A673 (cell line): Measurements from ENCODE around the gene SCAI. TPM values are rescaled to one million over a fixed set of nuclear protein-coding genes. Genes with fewer than 3 reads are reported as not detected.

Experiments
- BruUV-seq: library from RNA; stranded (reverse); fragments of 400-500 nt; replicated peaks from 2 replicates; lab custom pipeline; 2021; lab: Mats Ljungman, UMichigan
- CTCF ChIA-PET: fragments of 300-600 bp; sonication (Branson Sonifier 250); formaldehyde crosslinking; loops from one replicate; lab custom pipeline; 2022; ENCODE audit warnings: antibody characterized with exemption; lab: Charles Lee
- POLR2A ChIA-PET: fragments of 300-600 bp; sonication (Branson Sonifier 250); formaldehyde crosslinking; loops from one replicate; lab custom pipeline; 2022; ENCODE audit warnings: antibody characterized with exemption; ENCODE audit not compliant: low non-redundant PET; lab: Charles Lee
- DNase-seq: peaks from one replicate; pipeline ENCODE4 v3.0.0-alpha.2; 2015; ENCODE audit warnings: low spot score
- H3K27ac ChIP-seq: fragments of 200-600 bp; sonication (generic); 2 replicates; pipeline ENCODE4 v1.5.1; 2016; ENCODE audit warnings: mixed run types, low read depth, mild to moderate bottlenecking, mixed read lengths, antibody characterized with exemption, low read length; ENCODE audit not compliant: poor library complexity, severe bottlenecking
- H3K27me3 ChIP-seq: fragments of 200-600 bp; sonication (generic); replicated peaks from 2 replicates; pipeline ENCODE4 v1.6.1; 2017; ENCODE audit warnings: mixed run types, low read depth, mild to moderate bottlenecking, mixed read lengths, antibody characterized with exemption, low read length; ENCODE audit not compliant: insufficient read depth, poor library complexity
- H3K36me3 ChIP-seq: fragments of 200-600 bp; sonication (generic); 2 replicates; pipeline ENCODE4 v1.6.1; 2016; ENCODE audit warnings: mixed run types, mild to moderate bottlenecking, mixed read lengths, antibody characterized with exemption, low read length; ENCODE audit not compliant: insufficient read depth, poor library complexity, severe bottlenecking
- H3K4me1 ChIP-seq: fragments of 200-600 bp; sonication (generic); 2 replicates; pipeline ENCODE4 v1.6.1; 2017; ENCODE audit warnings: mixed run types, mild to moderate bottlenecking, mixed read lengths, antibody characterized with exemption, low read length; ENCODE audit not compliant: insufficient read depth, poor library complexity, severe bottlenecking
- H3K4me3 ChIP-seq: fragments of 200-600 bp; sonication (generic); 2 replicates; pipeline ENCODE4 v1.5.1; 2016; ENCODE audit warnings: low read depth, mixed run types, mild to moderate bottlenecking, mixed read lengths, low read length; ENCODE audit not compliant: poor library complexity, severe bottlenecking
- H3K9me3 ChIP-seq: fragments of 200-600 bp; sonication (generic); 2 replicates; pipeline ENCODE4 v1.6.1; 2016; ENCODE audit warnings: mixed run types, low read depth, mild to moderate bottlenecking, mixed read lengths, antibody characterized with exemption, low read length; ENCODE audit not compliant: poor library complexity, severe bottlenecking
- CTCF ChIP-seq: fragments of 300-800, 200-600 bp; sonication (generic); conservative IDR thresholded peaks from 2 replicates; pipeline ENCODE4 v1.5.1; 2017; ENCODE audit warnings: low read depth, mild to moderate bottlenecking, antibody characterized with exemption, low read length, moderate library complexity, mixed read lengths
- EZH2 ChIP-seq: fragments of 200-600 bp; sonication (generic); IDR thresholded peaks from 2 replicates; pipeline ENCODE4 v1.6.1; 2017; ENCODE audit warnings: borderline replicate concordance, low read depth, mild to moderate bottlenecking, mixed read lengths, antibody characterized with exemption, low read length; ENCODE audit not compliant: poor library complexity, severe bottlenecking
- intact Hi-C: fragments of 100-400 bp; cut with micrococcal nuclease; formaldehyde crosslinking; loops from one replicate; pipeline ENCODE4 v1.10.0; 2022; ENCODE audit not compliant: unreplicated experiment
- total RNA-seq: library from RNA; stranded (reverse); gene quantifications from 2 replicates; pipeline ENCODE4 v1.2.3, GENCODE V29; 2021

Gene SCAI
- total RNA-seq, 1 experiment from 2014 or later = 14.1 TPM

- no TSS peak for BruUV-seq
- DNase-seq = no peak
- CTCF ChIA-PET = no interaction called here
- no peak overlapping the region for H3K4me3 ChIP-seq
- H3K9me3 ChIP-seq = no peaks in the 10 kb centered on the region
- TF ChIP-seq CTCF (no peak), EZH2 (no peak)
- intact Hi-C loops = no loop called here
- H3K27ac ChIP-seq = no peak overlapping the region
- H3K27me3 ChIP-seq = no peaks in the 10 kb centered on the region
- H3K4me1 ChIP-seq = no peaks in the 10 kb centered on the region
- H3K36me3 ChIP-seq = no peaks in the 10 kb centered on the region
- POLR2A ChIA-PET = no interaction called here
Observed at GRCh38 chr9:124911766-124912165, 231.6 kb downstream of the SCAI start.

- H3K4me3 ChIP-seq = no peak overlapping the region
- DNase-seq = no peak
- H3K4me1 ChIP-seq = no peaks in the 10 kb centered on the region
- CTCF ChIA-PET = no interaction called here
- BruUV-seq = no TSS peak
- no peaks in the 10 kb centered on the region for H3K9me3 ChIP-seq
- no peak overlapping the region for H3K27ac ChIP-seq
- TF ChIP-seq EZH2 = no peak
- no peak for TF ChIP-seq CTCF
- H3K36me3 ChIP-seq = no peaks in the 10 kb centered on the region
- H3K27me3 ChIP-seq = no peaks in the 10 kb centered on the region
- POLR2A ChIA-PET = no interaction called here
- intact Hi-C loops = no loop called here
Observed at GRCh38 chr9:124908098-124908497, 235.2 kb downstream of the SCAI start.

- Histone ChIP-seq H3K27ac (no peak overlapping the region), H3K9me3 (no peaks in the 10 kb centered on the region), H3K27me3 (no peaks in the 10 kb centered on the region), H3K4me3 (no peak overlapping the region), H3K4me1 (no peaks in the 10 kb centered on the region), H3K36me3 (no peaks in the 10 kb centered on the region)
- ChIA-PET CTCF (no interaction called here), POLR2A (no interaction called here)
- no TSS peak for BruUV-seq
- intact Hi-C loops = no loop called here
- TF ChIP-seq EZH2 = no peak
- TF ChIP-seq CTCF = no peak
- no peak for DNase-seq
Observed at GRCh38 chr9:124906966-124907365, 236.4 kb downstream of the SCAI start.
